ENCODE data around the gene IGLL1.
"Not testable (repeated sequence)": the region's sequence is repeated elsewhere in the genome, so short reads cannot be mapped to it uniquely, and the experiment has no call there.

GRCh38 chr22:23573701-23574235, 6.3 kb downstream of the IGLL1 start:
- not testable (repeated sequence) for TF ChIP-seq POLR2A, CTCF, POLR2AphosphoS5 (IDR thresholded peaks at IDR 0.05)
